Prostate gland (tissue), 2 donors: Measurements from ENCODE around the gene INAVA.

Source experiments
- POLR2AphosphoS5 ChIP-seq: sonication (generic); formaldehyde crosslinking; IDR thresholded peaks from one replicate; pipeline ENCODE4 v1.6.1; 2017; ENCODE audit warnings: antibody characterized with exemption
- TF ChIP-seq, protein P1 (sequence below), 4 experiments: fragments of 200-600 bp in 2 of 4; fragments of 450-650 bp in 2 of 4; sonication (generic) in 2 of 4; IDR thresholded peaks; 1 replicate in 3 of 4; 2 replicates in 1 of 4; pipeline ENCODE4 v1.5.1; 2016 to 2019; ENCODE audit warnings: antibody characterized with exemption in 4 of 4, mild to moderate bottlenecking in 2 of 4, moderate library complexity in 2 of 4

DNA sequence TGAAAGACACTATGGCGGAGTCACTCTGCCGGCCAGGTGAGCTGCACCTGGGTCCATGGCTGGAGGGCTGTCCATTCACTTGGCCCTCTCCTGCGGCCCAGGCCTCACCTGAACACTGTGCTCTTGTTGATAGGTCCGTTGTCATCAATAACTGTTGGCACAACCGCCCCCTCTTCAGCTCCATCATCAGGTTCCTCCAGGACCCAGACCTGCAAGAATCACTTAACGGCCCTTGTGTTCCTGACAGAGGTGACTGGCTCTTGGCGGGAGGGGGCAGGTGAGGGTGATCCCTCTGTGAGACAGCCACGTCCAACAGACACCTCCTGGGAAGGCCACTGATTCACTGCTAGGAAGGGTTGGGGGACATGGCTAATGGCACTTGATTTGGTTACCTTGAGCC is 54.9 kb downstream of the INAVA start:
- TF ChIP-seq, protein P1, sequence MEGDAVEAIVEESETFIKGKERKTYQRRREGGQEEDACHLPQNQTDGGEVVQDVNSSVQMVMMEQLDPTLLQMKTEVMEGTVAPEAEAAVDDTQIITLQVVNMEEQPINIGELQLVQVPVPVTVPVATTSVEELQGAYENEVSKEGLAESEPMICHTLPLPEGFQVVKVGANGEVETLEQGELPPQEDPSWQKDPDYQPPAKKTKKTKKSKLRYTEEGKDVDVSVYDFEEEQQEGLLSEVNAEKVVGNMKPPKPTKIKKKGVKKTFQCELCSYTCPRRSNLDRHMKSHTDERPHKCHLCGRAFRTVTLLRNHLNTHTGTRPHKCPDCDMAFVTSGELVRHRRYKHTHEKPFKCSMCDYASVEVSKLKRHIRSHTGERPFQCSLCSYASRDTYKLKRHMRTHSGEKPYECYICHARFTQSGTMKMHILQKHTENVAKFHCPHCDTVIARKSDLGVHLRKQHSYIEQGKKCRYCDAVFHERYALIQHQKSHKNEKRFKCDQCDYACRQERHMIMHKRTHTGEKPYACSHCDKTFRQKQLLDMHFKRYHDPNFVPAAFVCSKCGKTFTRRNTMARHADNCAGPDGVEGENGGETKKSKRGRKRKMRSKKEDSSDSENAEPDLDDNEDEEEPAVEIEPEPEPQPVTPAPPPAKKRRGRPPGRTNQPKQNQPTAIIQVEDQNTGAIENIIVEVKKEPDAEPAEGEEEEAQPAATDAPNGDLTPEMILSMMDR (IDR thresholded peaks at IDR 0.05), result no peak
- TF ChIP-seq POLR2AphosphoS5, result no peak
